ENCODE results near the gene PCSK4.
"Not testable (repeated sequence)": the region's sequence is repeated elsewhere in the genome, so short reads cannot be mapped to it uniquely, and the experiment has no call there.

- not testable (repeated sequence) for TF ChIP-seq CTCF (conservative IDR thresholded peaks at IDR 0.05); EZH2 (IDR thresholded peaks at IDR 0.05; ENCODE audit: low read depth)
Observed at GRCh38 chr19:1499231-1499630, 9.1 kb upstream of the PCSK4 start.
